ENCODE data around the gene SLC25A21.

Gene SLC25A21

DNA sequence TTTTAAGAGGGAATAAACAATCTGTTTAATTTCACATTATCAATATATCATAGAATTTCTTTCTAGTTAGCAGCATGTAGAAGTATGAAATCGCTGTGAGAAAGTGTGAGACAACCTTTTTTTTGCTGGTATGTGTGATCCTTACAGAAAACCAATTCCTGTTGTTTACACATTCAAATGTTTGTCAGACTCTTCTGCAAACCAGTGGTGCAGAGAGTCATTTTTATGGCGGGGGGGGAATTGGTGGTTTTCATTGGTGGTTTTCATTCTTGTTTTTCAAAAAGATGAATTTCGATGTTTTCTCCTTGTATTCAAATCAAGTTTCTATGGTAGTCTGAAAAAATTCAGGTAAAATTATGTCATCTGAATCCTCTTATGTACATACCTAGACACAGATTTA lies 57.8 kb downstream of the SLC25A21 start:
- Histone ChIP-seq H3K36me3 (replicated peaks in 1 of 2; ENCODE audit: control insufficient read depth in 2 of 2, insufficient read depth in 2 of 2, low read length in 2 of 2) (no peaks in the 10 kb centered on the region), H2BK12ac (ENCODE audit: low read length) (no peak overlapping the region), H4K91ac (ENCODE audit: low read depth, low read length, poor library complexity) (no peak overlapping the region), H2BK15ac (ENCODE audit: low read length) (no peak overlapping the region), H3K14ac (ENCODE audit: low read length) (no peak overlapping the region), H2BK120ac (ENCODE audit: low read depth, low read length) (no peak overlapping the region), H3K9ac (ENCODE audit: low read depth, low read length, poor library complexity) (no peak overlapping the region), H2BK5ac (ENCODE audit: low read length) (no peak overlapping the region), H2AK5ac (ENCODE audit: low read depth, low read length) (no peak overlapping the region), H3K4me1 (ENCODE audit: control insufficient read depth in 2 of 2, insufficient read depth in 1 of 2, low read depth in 1 of 2, low read length in 2 of 2) (no peaks in the 10 kb centered on the region), H2AFZ (ENCODE audit: low read length) (no peak overlapping the region), H3K9me3 (replicated peaks in 1 of 2; ENCODE audit: control insufficient read depth in 2 of 2, insufficient read depth in 1 of 2, low read depth in 1 of 2, low read length in 2 of 2) (peaks cover 0 to 7% of the 10 kb centered on the region in 2 donors), H4K8ac (ENCODE audit: low read depth, low read length) (no peak overlapping the region), H3K4me2 (ENCODE audit: insufficient read depth, low read length, poor library complexity, severe bottlenecking) (no peak overlapping the region), H3K23ac (ENCODE audit: low read depth, low read length, poor library complexity) (no peak overlapping the region), H3K27ac (replicated peaks; ENCODE audit: low read length) (no peak overlapping the region), H3K79me1 (ENCODE audit: low read depth, low read length) (no peaks in the 10 kb centered on the region), H3K27me3 (ENCODE audit: control insufficient read depth in 3 of 3, insufficient read depth in 3 of 3, low read depth in 1 of 3, low read length in 3 of 3) (no peaks in the 10 kb centered on the region), H3K18ac (ENCODE audit: low read length) (no peak overlapping the region), H3K4ac (ENCODE audit: low read length) (no peak overlapping the region), H3K4me3 (ENCODE audit: low read length in 2 of 2) (no peak overlapping the region)
- DNase-seq (ENCODE audit: low spot score) = no peak
- no CpG with 5 or more reads among the region's 3 CpGs for WGBS, 2 donors (ENCODE audit: extremely low coverage in 2 of 2, insufficient read length in 2 of 2, insufficient replicate concordance in 1 of 2)

DNA sequence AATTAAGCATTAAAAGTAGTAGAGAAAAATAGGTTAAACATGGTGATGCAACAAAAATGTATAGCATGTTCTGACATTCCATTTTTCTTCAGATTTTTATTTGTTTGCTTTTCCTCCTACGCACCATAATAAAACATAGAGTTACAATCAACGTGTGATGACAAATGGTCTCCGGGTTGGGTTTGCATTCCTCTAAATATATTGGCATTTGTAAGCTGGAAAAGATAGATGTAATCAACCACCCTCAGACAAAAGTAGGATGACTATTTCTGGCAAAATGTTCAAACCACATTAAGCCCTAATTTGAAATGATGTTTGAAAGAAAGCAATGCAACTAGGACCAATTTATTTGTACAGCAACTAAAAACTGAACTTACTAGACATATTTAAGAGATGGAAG lies 58.4 kb downstream of the SLC25A21 start:
- Histone ChIP-seq H2AFZ (ENCODE audit: low read length) (no peak overlapping the region), H2BK5ac (ENCODE audit: low read length) (no peak overlapping the region), H3K4me2 (ENCODE audit: insufficient read depth, low read length, poor library complexity, severe bottlenecking) (no peak overlapping the region), H3K4me1 (ENCODE audit: control insufficient read depth in 2 of 2, insufficient read depth in 1 of 2, low read depth in 1 of 2, low read length in 2 of 2) (no peaks in the 10 kb centered on the region), H2BK12ac (ENCODE audit: low read length) (no peak overlapping the region), H3K27ac (replicated peaks; ENCODE audit: low read length) (no peak overlapping the region), H3K4me3 (ENCODE audit: low read length in 2 of 2) (no peak overlapping the region), H3K36me3 (replicated peaks in 1 of 2; ENCODE audit: control insufficient read depth in 2 of 2, insufficient read depth in 2 of 2, low read length in 2 of 2) (no peaks in the 10 kb centered on the region), H2BK120ac (ENCODE audit: low read depth, low read length) (no peak overlapping the region), H3K9me3 (replicated peaks in 1 of 2; ENCODE audit: control insufficient read depth in 2 of 2, insufficient read depth in 1 of 2, low read depth in 1 of 2, low read length in 2 of 2) (peaks cover 0 to 7% of the 10 kb centered on the region in 2 donors), H3K18ac (ENCODE audit: low read length) (no peak overlapping the region), H4K91ac (ENCODE audit: low read depth, low read length, poor library complexity) (no peak overlapping the region), H3K79me1 (ENCODE audit: low read depth, low read length) (no peaks in the 10 kb centered on the region), H2AK5ac (ENCODE audit: low read depth, low read length) (no peak overlapping the region), H3K4ac (ENCODE audit: low read length) (no peak overlapping the region), H3K9ac (ENCODE audit: low read depth, low read length, poor library complexity) (no peak overlapping the region), H3K27me3 (ENCODE audit: control insufficient read depth in 3 of 3, insufficient read depth in 3 of 3, low read depth in 1 of 3, low read length in 3 of 3) (no peaks in the 10 kb centered on the region), H3K23ac (ENCODE audit: low read depth, low read length, poor library complexity) (no peak overlapping the region), H2BK15ac (ENCODE audit: low read length) (no peak overlapping the region), H3K14ac (ENCODE audit: low read length) (no peak overlapping the region), H4K8ac (ENCODE audit: low read depth, low read length) (no peak overlapping the region)
- WGBS, 2 donors (ENCODE audit: extremely low coverage in 2 of 2, insufficient read length in 2 of 2, insufficient replicate concordance in 1 of 2) = no CpG with 5 or more reads among the region's 3 CpGs
- DNase-seq (ENCODE audit: low spot score) = no peak

DNA sequence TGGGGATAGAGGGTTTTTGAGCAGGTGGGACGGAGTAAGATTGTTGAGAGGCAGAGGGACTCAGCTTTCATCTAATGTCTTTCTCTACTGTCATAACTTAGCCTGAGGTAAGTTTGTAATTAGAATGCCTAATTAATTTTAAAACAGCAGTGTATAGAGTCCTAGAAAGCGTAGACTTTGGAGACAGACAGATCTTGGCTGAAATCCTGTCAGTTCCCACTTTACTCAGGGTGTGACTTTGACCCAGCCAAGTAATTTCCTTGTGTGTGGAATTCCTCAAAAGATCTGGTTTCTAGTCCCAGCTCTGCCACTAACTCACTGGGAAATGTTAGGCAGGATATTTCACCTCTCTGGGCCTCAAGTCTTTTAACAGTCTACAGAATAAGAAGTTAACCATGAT lies 74.3 kb downstream of the SLC25A21 start:
- Histone ChIP-seq H3K36me3 (replicated peaks in 1 of 2; ENCODE audit: control insufficient read depth in 2 of 2, insufficient read depth in 2 of 2, low read length in 2 of 2) (no peaks in the 10 kb centered on the region), H3K14ac (ENCODE audit: low read length) (no peak overlapping the region), H2BK5ac (ENCODE audit: low read length) (no peak overlapping the region), H2BK15ac (ENCODE audit: low read length) (no peak overlapping the region), H3K9ac (ENCODE audit: low read depth, low read length, poor library complexity) (no peak overlapping the region), H3K4me3 (ENCODE audit: low read length in 2 of 2) (no peak overlapping the region), H3K4me2 (ENCODE audit: insufficient read depth, low read length, poor library complexity, severe bottlenecking) (no peak overlapping the region), H3K4me1 (ENCODE audit: control insufficient read depth in 2 of 2, insufficient read depth in 1 of 2, low read depth in 1 of 2, low read length in 2 of 2) (peaks cover 0 to 2% of the 10 kb centered on the region in 2 donors), H3K79me1 (ENCODE audit: low read depth, low read length) (peaks cover 2% of the 10 kb centered on the region), H4K91ac (ENCODE audit: low read depth, low read length, poor library complexity) (no peak overlapping the region), H3K18ac (ENCODE audit: low read length) (no peak overlapping the region), H3K4ac (ENCODE audit: low read length) (no peak overlapping the region), H2AFZ (ENCODE audit: low read length) (no peak overlapping the region), H2BK12ac (ENCODE audit: low read length) (no peak overlapping the region), H3K23ac (ENCODE audit: low read depth, low read length, poor library complexity) (no peak overlapping the region), H3K9me3 (replicated peaks in 1 of 2; ENCODE audit: control insufficient read depth in 2 of 2, insufficient read depth in 1 of 2, low read depth in 1 of 2, low read length in 2 of 2) (no peaks in the 10 kb centered on the region), H2BK120ac (ENCODE audit: low read depth, low read length) (no peak overlapping the region), H3K27me3 (ENCODE audit: control insufficient read depth in 3 of 3, insufficient read depth in 3 of 3, low read depth in 1 of 3, low read length in 3 of 3) (no peaks in the 10 kb centered on the region), H4K8ac (ENCODE audit: low read depth, low read length) (no peak overlapping the region), H2AK5ac (ENCODE audit: low read depth, low read length) (no peak overlapping the region), H3K27ac (replicated peaks; ENCODE audit: low read length) (no peak overlapping the region)
- no peak for DNase-seq (ENCODE audit: low spot score)
- WGBS, 2 donors (ENCODE audit: extremely low coverage in 2 of 2, insufficient read length in 2 of 2, insufficient replicate concordance in 1 of 2) = no CpG with 5 or more reads among the region's 2 CpGs

DNA sequence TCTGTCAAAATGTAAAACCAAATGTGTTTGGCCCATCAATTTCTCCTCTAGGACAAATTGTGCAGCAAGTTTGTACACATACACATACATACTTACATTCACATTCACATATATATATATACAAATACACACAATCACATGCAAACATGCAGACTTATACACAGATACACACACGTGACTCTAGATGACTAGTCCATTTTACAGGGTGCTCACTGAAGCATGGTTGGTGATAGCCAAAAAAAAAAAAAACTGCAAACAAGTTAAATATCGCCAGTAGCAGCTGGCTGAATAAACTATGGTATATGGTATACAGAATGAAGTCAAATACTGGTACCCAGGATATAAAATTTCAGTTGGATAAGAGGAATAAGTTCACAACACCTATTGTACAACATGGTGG lies 77.9 kb downstream of the SLC25A21 start:
- WGBS, 2 donors (ENCODE audit: extremely low coverage in 2 of 2, insufficient read length in 2 of 2, insufficient replicate concordance in 1 of 2) = no CpG with 5 or more reads among the region's 2 CpGs
- no peak overlapping the region for H3K4ac ChIP-seq (ENCODE audit: low read length)

More for the DNA sequence above, 77.9 kb downstream of the SLC25A21 start:
- no peak overlapping the region for H2BK15ac ChIP-seq (ENCODE audit: low read length)
- H3K4me1 ChIP-seq (ENCODE audit: control insufficient read depth in 2 of 2, insufficient read depth in 1 of 2, low read depth in 1 of 2, low read length in 2 of 2) = peaks cover 0 to 2% of the 10 kb centered on the region in 2 donors
- H2BK5ac ChIP-seq (ENCODE audit: low read length) = no peak overlapping the region
- H3K9ac ChIP-seq (ENCODE audit: low read depth, low read length, poor library complexity) = no peak overlapping the region
- no peak overlapping the region for H4K91ac ChIP-seq (ENCODE audit: low read depth, low read length, poor library complexity)
- H3K4me3 ChIP-seq (ENCODE audit: low read length in 2 of 2) = no peak overlapping the region
- no peaks in the 10 kb centered on the region for H3K36me3 ChIP-seq (replicated peaks in 1 of 2; ENCODE audit: control insufficient read depth in 2 of 2, insufficient read depth in 2 of 2, low read length in 2 of 2)
- H2BK120ac ChIP-seq (ENCODE audit: low read depth, low read length) = no peak overlapping the region
- H2BK12ac ChIP-seq (ENCODE audit: low read length) = no peak overlapping the region
- DNase-seq (ENCODE audit: low spot score) = no peak
- H4K8ac ChIP-seq (ENCODE audit: low read depth, low read length) = no peak overlapping the region
- no peaks in the 10 kb centered on the region for H3K27me3 ChIP-seq (ENCODE audit: control insufficient read depth in 3 of 3, insufficient read depth in 3 of 3, low read depth in 1 of 3, low read length in 3 of 3)
- no peak overlapping the region for H3K27ac ChIP-seq (replicated peaks; ENCODE audit: low read length)
- H3K14ac ChIP-seq (ENCODE audit: low read length) = no peak overlapping the region
- no peaks in the 10 kb centered on the region for H3K79me1 ChIP-seq (ENCODE audit: low read depth, low read length)
- no peak overlapping the region for H3K18ac ChIP-seq (ENCODE audit: low read length)
- no peak overlapping the region for H3K4me2 ChIP-seq (ENCODE audit: insufficient read depth, low read length, poor library complexity, severe bottlenecking)
- no peak overlapping the region for H2AK5ac ChIP-seq (ENCODE audit: low read depth, low read length)
- no peak overlapping the region for H2AFZ ChIP-seq (ENCODE audit: low read length)
- no peak overlapping the region for H3K23ac ChIP-seq (ENCODE audit: low read depth, low read length, poor library complexity)
- no peaks in the 10 kb centered on the region for H3K9me3 ChIP-seq (replicated peaks in 1 of 2; ENCODE audit: control insufficient read depth in 2 of 2, insufficient read depth in 1 of 2, low read depth in 1 of 2, low read length in 2 of 2)

Measured in neuronal stem cell (in vitro differentiated cells).